Suppressor macrophage treated with lipopolysaccharide for 1 hour (primary cell): Measurements from ENCODE around the gene HYOU1.
"Not testable (repeated sequence)": the region's sequence is repeated elsewhere in the genome, so short reads cannot be mapped to it uniquely, and the experiment has no call there.

ENCODE experiments used
- DNase-seq, 3 donors: peaks; one replicate each; pipeline ENCODE4 v3.0.0-alpha.2; 2020 to 2022

Gene HYOU1

DNA sequence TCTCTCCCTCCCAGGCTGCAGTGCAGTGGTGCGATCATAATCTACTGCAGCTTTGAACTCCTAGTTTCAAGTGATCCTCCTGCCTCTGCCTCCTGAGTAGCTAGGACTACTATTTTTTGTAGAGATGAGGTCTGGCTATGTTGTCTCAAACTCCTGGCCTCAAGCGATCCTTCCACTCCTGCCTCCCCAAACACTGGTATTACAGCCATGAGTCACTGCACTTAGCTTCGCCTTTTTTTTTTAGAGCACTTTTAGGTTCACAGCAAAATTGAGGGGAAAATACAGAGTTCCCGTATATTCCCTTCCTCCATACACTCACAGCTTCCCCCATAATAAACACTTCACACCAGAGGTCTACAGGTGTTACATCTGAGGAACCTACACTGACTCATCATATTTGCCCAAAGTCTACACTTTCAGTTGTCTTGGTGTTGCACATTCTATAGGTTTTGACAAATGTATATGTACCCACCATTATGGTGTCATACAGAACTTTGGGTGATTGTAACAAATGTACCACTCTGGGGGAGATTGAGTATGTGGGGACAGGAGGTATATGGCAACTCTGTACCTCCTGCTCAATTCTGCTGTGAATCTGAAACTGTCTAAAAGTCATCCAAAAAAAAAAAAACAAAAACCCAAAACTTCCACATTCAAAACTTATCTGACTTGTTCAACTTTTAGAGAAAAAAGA is 15.0 kb downstream of the HYOU1 start:
- peak in 2 of 3 donors; percentile 28 to 52 for DNase-seq

DNA sequence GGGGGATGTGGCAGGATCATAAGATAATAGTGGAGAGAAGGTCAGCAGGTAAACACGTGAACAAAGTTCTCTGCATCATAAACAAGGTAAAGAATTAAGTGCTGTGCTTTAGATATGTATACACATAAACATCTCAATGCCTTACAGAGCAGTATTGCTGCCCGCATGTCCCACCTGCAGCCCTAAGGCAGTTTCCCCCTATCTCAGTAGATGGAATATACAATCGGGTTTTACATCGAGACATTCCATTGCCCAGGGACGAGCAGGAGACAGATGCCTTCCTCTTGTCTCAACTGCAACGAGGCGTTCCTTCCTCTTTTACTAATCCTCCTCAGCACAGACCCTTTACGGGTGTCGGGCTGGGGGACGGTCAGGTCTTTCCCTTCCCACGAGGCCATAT is 17.5 kb downstream of the HYOU1 start:
- not testable (repeated sequence) for DNase-seq

DNA sequence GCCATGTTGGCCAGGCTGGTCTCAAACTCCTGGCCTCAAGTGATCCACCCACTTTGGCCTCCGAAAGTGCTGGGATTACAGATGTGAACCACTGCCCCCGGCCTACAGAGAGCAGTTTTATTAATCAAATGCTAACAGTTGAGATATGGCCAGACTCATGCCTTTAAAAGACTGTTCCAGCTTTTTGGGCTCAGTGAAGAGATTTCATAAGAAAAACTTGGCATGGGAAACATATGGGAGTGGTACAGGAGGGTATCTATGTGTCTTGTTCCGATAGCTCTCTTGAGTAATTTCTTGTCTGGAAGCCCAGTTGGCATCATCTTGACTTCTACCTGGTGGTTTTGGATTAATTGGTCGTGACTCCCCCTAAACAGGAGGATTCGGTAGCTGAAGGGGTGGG is 18.1 kb downstream of the HYOU1 start:
- no peak for DNase-seq

DNA sequence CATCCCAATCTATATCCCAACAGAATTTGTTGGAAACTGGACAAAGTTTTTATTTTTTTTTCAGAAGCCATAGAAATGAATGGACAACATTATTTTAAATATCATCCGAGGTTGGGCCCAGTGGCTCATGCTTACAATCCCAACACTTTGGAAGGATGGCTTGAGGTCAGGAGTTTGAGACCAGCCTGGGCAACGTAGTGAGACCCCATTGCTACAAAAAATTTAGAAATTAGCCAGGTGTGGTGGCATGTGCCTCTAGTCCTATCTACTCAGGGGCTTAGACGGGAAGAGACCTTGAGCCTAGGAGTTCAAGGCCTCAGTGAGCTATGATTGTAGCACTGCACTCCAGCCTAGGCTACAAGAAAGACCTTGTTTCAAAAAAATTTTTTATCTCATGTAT is 22.2 kb downstream of the HYOU1 start:
- no peak for DNase-seq

DNA sequence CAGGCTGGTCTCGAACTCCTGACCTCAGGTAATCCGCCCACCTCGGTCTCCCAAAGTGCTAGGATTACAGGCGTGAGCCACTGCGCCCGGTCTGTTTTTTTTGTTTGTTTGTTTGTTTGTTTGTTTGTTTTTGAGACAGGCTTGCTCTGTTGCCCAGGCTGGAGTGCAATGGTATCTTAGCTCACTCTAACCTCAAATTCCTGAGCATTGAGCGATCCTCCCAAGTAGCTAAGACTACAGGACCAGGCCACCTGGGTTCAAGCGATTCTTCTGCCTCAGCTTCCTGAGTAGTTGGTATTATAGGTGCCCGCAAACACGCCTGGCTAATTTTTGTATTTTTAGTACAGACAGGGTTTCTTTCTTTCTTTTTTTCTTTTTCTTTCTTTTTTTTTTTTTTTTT is 23.6 kb downstream of the HYOU1 start:
- not testable (repeated sequence) for DNase-seq

DNA sequence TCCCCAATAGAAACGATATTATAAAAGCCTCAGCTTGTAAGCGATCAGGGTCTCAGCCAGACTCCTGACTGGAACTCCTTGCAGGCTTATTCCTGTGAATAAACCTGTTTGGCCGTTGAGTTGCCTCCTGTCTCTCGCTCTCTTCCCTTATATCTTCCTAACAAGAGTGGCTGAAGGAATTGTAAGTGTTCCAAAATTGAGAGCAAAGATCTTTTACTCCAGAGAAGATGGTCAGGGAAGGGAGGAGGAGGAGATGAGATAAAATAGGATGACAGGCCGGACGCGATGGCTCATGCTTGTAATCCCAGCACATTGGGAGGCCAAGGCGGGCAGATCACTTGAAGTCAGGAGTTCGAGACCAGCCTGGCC is 25.1 kb downstream of the HYOU1 start:
- no peak for DNase-seq

GRCh38 chr11:119030329-119031047 is 26.5 kb downstream of the HYOU1 start, which contains the start of gene SLC37A4:
Gene SLC37A4, minus strand, starts transcription at chr11:119030877.
- DNase-seq = peak; percentile 99

DNA sequence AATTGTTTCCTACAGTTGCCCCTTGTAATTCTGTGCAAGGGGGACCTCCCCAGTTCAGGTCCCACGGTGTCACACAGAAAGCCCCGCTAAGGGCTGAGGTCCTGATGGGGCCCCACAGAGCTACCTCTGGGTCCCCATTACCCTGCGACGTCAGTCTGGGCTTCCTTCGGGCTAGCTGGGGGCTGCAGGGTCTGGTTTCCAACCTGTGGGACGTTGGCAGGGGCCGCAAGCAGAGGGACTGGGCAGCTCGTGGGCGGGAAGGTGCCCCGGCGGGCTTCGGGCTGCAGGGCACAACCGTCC is 27.0 kb downstream of the HYOU1 start:
- no peak for DNase-seq

DNA sequence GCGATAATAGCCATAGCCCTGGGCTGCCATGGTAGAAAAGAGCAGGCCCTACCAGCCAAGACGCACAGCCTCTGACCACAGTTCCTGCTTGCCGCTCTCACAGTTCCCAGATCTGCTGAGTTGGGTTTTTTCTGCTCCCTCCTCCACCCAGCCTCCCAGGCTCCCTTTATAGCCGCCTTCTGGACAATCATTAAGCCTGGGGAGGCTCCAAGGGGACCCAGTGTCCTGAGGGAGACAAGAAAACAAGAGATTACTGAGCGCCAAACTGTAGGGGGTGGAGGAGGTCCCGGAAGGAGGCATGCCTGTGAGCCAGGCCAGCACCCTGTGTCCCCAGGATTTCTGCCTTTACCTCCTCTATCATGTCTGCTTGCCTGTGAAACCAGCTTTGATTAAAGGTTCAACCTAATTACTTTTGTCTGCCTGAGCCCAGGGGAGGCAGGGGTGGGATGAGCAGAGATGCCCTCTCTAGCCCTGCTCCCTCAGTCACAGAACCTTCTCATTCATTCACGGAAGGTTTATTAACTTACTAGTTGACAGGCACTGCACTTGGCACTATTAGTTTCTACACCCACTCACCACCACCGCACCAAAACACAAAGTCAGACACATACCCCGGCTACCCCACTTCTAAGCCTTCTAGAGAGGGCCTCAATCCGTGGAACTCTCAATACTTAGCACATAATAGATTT is 27.5 kb downstream of the HYOU1 start:
- DNase-seq = peak; percentile 52 to 64 (median 57)

GRCh38 chr11:119029069-119029339 is 28.0 kb downstream of the HYOU1 start:
- no peak for DNase-seq

DNA sequence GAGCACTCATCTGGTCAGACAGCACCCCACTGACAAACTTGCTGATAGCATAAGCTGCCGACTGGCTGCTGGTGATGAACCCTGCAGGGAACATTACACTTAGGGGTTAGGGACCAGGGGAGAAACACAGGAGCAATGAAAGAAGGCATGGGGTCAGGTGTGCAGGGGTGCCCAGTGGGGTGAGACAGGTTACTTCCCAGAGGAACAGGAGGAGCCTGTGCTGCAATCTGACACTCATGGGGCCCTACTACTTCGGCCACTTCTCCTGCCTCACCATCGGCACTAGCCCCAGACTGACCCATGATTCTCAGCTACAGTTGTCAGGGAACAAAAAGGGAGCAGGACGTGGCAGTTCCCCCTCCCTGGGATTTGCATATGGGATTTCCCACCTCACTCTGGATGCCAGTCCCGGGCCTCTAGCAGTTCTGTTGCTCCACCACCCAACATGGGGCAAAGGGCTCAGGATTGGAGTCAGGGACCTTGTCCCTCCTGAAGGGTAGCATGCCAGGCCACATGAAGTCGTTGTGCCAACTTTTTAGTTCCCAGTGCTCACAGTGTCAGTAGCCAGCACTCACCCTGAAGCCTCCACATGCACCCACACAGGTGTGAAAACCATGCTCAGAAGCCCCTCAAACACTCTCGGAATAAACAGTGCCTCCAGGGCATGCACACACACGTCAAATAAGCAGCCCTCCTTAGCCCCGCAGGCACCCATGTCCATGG is 28.5 kb downstream of the HYOU1 start:
- DNase-seq = peak; percentile 62 to 74 (median 72)

GRCh38 chr11:119027561-119028345 is 29.3 kb downstream of the HYOU1 start:
- DNase-seq = no peak

- DNase-seq = no peak
These were observed 30.0 kb downstream of the HYOU1 start for GRCh38 chr11:119026970-119027369.

DNA sequence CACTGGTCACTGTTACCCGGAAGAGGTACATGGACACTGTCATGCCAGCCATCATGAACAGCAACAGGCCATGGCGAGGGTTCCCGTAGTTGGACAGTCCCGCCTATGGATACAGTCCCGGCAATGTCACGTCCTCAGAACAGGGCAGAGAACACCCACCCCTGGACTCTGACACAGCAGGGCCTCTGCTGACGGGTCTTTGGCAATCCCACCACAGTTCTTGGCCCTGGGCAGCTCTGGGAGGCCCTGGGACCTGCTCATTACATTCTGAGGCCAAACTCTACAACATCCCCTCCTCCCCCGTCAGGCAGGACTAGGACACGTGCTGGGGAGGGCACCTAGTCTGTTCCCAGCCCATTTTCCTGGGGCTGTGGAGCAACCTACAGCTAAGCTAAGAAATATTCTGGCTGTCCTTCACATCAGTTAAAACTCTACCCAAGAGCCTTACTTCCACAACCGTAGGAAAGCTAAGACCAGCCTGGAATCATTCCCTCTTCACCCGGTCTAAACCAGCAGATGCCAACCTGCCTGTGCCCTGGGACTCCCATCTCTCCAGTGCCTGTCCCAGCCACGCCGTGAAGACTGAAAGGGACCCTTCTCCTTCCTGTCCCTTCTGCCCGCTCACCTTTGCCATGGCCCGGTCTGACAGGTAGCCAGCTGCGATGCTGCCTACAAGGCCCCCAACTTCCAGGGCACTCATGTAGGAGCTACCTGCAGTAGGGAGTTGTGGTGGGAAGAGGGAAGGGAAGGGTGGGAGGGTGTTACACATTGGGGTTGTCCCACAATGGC is 30.8 kb downstream of the HYOU1 start:
- DNase-seq = no peak

DNA sequence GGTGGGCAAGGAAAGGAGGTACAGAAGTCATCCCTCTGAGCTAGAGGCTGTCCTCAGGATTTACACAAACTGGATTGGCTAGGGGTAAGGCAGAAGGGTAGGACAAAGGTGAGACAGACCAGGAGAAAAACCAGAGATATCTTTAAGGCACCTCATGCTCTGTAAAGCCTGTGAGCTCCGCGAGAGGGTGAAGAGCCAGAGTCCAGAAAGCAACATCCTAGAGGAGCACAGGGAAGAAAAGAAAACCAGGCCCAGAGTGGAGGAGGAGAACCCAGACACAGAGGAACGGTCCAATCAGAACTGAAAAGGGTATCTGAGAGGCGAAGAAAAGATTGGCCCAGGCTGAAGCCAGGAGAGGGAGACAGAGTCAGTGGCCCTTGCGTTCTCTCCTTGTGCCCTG is 31.5 kb downstream of the HYOU1 start:
- no peak for DNase-seq

- DNase-seq = no peak
These were observed 31.9 kb downstream of the HYOU1 start for GRCh38 chr11:119025099-119025473.

DNA sequence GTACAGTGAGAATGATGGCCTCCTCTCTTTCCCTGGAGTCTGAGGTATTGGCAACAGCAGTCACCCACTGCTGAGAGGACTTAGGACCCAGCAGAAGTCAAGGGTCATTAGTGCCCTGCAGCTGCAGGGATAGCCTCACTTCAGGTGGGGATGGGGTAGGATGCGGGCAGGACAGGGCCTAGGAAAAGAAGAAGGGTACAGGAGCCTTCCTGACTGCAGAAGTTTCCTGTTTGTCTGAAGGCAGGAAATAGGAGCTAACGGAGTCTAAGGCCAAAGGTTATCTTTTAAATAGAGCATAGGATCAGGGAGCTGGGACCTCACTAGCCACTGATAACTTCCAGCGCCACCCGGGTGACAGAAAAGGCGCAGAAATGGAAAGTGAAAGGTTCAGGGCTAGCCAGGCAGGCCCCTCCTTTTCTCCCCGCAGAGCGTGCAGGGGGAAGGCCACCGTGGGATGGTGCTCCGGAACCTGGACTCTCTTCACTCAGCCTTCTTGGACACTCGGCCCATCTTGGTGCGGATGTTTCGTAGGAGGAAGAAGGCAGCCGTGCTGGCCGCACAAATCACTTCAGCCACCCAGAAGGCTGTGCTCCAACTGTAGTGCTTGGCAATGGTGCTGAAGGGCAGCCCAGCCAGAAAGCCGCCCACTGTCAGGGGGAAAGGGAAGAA is 32.4 kb downstream of the HYOU1 start:
- no peak for DNase-seq

GRCh38 chr11:119023741-119024140 is 33.3 kb downstream of the HYOU1 start:
- no peak for DNase-seq

- DNase-seq = no peak
These were observed 35.4 kb downstream of the HYOU1 start for GRCh38 chr11:119021631-119022030.

GRCh38 chr11:119019996-119020395 is 37.0 kb downstream of the HYOU1 start:
- no peak for DNase-seq
